Sigmoid colon (tissue), 4 donors: Measurements from ENCODE around the gene IGF2.

ENCODE experiments used
- POLR2A ChIP-seq, 2 donors: fragments of 450-650 bp; IDR thresholded peaks; one replicate each; pipeline ENCODE4 v1.6.1; 2016; ENCODE audit warnings: antibody characterized with exemption in 2 of 2, mild to moderate bottlenecking in 2 of 2, moderate library complexity in 2 of 2
- POLR2AphosphoS5 ChIP-seq, 4 donors: sonication (generic); formaldehyde crosslinking; IDR thresholded peaks; one replicate each; pipeline ENCODE4 v1.6.1; 2017; ENCODE audit warnings: antibody characterized with exemption in 4 of 4
- TF ChIP-seq, protein P1 (sequence below), 4 experiments: fragments of 450-650 bp in 3 of 4; fragments of 200-600 bp in 1 of 4; IDR thresholded peaks; one replicate each; pipeline ENCODE4 v1.5.1; 2016 to 2019; ENCODE audit warnings: antibody characterized with exemption in 4 of 4, mild to moderate bottlenecking in 3 of 4, moderate library complexity in 2 of 4

DNA sequence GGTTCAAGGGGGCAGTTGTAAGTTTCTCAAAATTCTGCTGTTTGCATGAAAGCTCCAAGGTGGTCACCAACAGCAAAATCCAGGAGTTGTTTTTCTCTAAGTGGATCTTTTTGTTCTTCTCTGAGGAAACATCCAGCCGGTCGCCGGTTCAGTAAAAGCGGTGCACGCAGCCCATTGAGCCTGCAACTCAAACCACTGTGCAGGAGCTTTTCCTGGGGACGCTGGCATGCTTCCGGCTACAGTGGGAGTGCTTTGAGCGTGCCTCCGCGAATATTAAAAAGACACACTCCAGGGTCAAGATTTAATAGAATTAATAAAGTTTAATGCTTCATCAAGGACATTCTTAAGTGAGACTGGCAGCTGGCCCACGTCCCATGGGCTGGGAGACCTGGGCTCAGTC is 25.4 kb downstream of the IGF2 start:
- TF ChIP-seq POLR2A (IDR thresholded peaks at IDR 0.05) = no peak
- TF ChIP-seq, protein P1, sequence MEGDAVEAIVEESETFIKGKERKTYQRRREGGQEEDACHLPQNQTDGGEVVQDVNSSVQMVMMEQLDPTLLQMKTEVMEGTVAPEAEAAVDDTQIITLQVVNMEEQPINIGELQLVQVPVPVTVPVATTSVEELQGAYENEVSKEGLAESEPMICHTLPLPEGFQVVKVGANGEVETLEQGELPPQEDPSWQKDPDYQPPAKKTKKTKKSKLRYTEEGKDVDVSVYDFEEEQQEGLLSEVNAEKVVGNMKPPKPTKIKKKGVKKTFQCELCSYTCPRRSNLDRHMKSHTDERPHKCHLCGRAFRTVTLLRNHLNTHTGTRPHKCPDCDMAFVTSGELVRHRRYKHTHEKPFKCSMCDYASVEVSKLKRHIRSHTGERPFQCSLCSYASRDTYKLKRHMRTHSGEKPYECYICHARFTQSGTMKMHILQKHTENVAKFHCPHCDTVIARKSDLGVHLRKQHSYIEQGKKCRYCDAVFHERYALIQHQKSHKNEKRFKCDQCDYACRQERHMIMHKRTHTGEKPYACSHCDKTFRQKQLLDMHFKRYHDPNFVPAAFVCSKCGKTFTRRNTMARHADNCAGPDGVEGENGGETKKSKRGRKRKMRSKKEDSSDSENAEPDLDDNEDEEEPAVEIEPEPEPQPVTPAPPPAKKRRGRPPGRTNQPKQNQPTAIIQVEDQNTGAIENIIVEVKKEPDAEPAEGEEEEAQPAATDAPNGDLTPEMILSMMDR (IDR thresholded peaks at IDR 0.05) = no peak
- TF ChIP-seq POLR2AphosphoS5 (IDR thresholded peaks at IDR 0.05) = no peak
